ENCODE measurements around the gene FPR3.
A peak's percentile ranks its signal among the peaks of the same experiment; 100 is the strongest.
"Not testable (repeated sequence)": the region's sequence is repeated elsewhere in the genome, so short reads cannot be mapped to it uniquely, and the experiment has no call there.

Gene FPR3

GRCh38 chr19:51784109-51784785, 10.7 kb upstream of the FPR3 start:
- no peak for ATAC-seq

- ATAC-seq = peak; percentile 93 to 94
These were observed 9.9 kb upstream of the FPR3 start for GRCh38 chr19:51784922-51785690.

- ATAC-seq = no peak
These were observed 8.1 kb upstream of the FPR3 start for GRCh38 chr19:51786646-51787494.

GRCh38 chr19:51788029-51788428, 6.9 kb upstream of the FPR3 start:
- ATAC-seq = no peak

GRCh38 chr19:51789061-51789795, 5.7 kb upstream of the FPR3 start:
- ATAC-seq = no peak

GRCh38 chr19:51792932-51793331, 2.0 kb upstream of the FPR3 start:
- no peak for ATAC-seq

- no peak for ATAC-seq
These were observed 963 bp upstream of the FPR3 start for GRCh38 chr19:51793994-51794393.

- no peak for ATAC-seq
These were observed 1.3 kb downstream of the FPR3 start for GRCh38 chr19:51796195-51796679.

GRCh38 chr19:51797480-51797879, 2.5 kb downstream of the FPR3 start:
- no peak for ATAC-seq

- ATAC-seq = no peak
These were observed 3.1 kb downstream of the FPR3 start for GRCh38 chr19:51798062-51798461.

- no peak for ATAC-seq
These were observed 4.2 kb downstream of the FPR3 start for GRCh38 chr19:51799034-51799773.

- no peak for ATAC-seq
These were observed 5.0 kb downstream of the FPR3 start for GRCh38 chr19:51799774-51800472.

GRCh38 chr19:51800473-51801244, 5.7 kb downstream of the FPR3 start:
- ATAC-seq = no peak

GRCh38 chr19:51802775-51803174, 7.8 kb downstream of the FPR3 start:
- no peak for ATAC-seq

- no peak for ATAC-seq
These were observed 8.6 kb downstream of the FPR3 start for GRCh38 chr19:51803519-51803918.

- ATAC-seq = no peak
These were observed 9.0 kb downstream of the FPR3 start for GRCh38 chr19:51803967-51804366.

- ATAC-seq = not testable (repeated sequence)
These were observed 9.8 kb downstream of the FPR3 start for GRCh38 chr19:51804789-51805188.

- ATAC-seq = not testable (repeated sequence)
These were observed 10.4 kb downstream of the FPR3 start for GRCh38 chr19:51805396-51805795.

- ATAC-seq = not testable (repeated sequence)
These were observed 11.6 kb downstream of the FPR3 start for GRCh38 chr19:51806571-51806970.

- no peak for ATAC-seq
These were observed 12.2 kb downstream of the FPR3 start for GRCh38 chr19:51807111-51807701.

All from activated CD4-positive, CD25-positive, alpha-beta regulatory T cell treated with anti-CD3 and anti-CD28 coated beads, Interleukin-2, amount 50 U/mL, for 24 hours (primary cell).